T-cell (primary cell): ENCODE data around the gene SLC43A1. TPM values are rescaled to one million over a fixed set of nuclear protein-coding genes. Genes with fewer than 3 reads are reported as not detected.

Experiments
- ATAC-seq, 4 experiments: fragments of 200-7000 bp in 3 of 4; fragments of 150-1000 bp in 1 of 4; cut with Tn5 transposase; replicated peaks in 1 of 4; 1 replicate in 3 of 4; 2 replicates in 1 of 4; pipeline ENCODE4 v1.10.0; 2021; ENCODE audit warnings: moderate library complexity in 3 of 4, mild to moderate bottlenecking in 2 of 4, moderate number of reproducible peaks in 1 of 4
- CTCF ChIA-PET, 2 donors: fragments of 300-600 bp; sonication (Branson Sonifier 250); formaldehyde crosslinking; loops; one replicate each; lab custom pipeline; 2022; ENCODE audit warnings: antibody characterized with exemption in 2 of 2; lab: Charles Lee
- POLR2A ChIA-PET, 2 donors: fragments of 300-600 bp; sonication (Branson Sonifier 250); formaldehyde crosslinking; loops; one replicate each; lab custom pipeline; 2022; ENCODE audit warnings: antibody characterized with exemption in 2 of 2; lab: Charles Lee
- DNase-seq, 35 experiments: peaks; one replicate each; pipeline versions ENCODE4 v3.0.0 to v3.0.0-alpha.2; 2013 to 2023
- H3K27ac ChIP-seq: one replicate; pipeline ENCODE4 v1.5.1; 2013; ENCODE audit warnings: low read length
- H3K27me3 ChIP-seq, 2 experiments: replicated peaks in 1 of 2; 1 replicate in 1 of 2; 2 replicates in 1 of 2; pipeline versions ENCODE4 v1.6.1 to v1.7.0; 2013; ENCODE audit warnings: low read length in 1 of 2, mixed read lengths in 1 of 2; ENCODE audit not compliant: control insufficient read depth in 2 of 2, insufficient read depth in 2 of 2; ENCODE audit errors: extremely low read depth in 1 of 2
- H3K36me3 ChIP-seq, 2 donors: 1 replicate in 1 of 2; 2 replicates in 1 of 2; pipeline versions ENCODE4 v1.6.1 to v1.7.0; 2013; ENCODE audit warnings: low read length in 1 of 2; ENCODE audit not compliant: control insufficient read depth in 2 of 2, insufficient read depth in 1 of 2; ENCODE audit errors: extremely low read depth in 1 of 2
- H3K4me1 ChIP-seq, 2 experiments: 1 replicate in 1 of 2; 2 replicates in 1 of 2; pipeline versions ENCODE4 v1.6.1 to v1.7.0; 2013; ENCODE audit warnings: low read length in 2 of 2, mixed read lengths in 1 of 2; ENCODE audit not compliant: insufficient read depth in 2 of 2, control insufficient read depth in 1 of 2; ENCODE audit errors: extremely low read depth in 1 of 2
- H3K4me3 ChIP-seq, 2 donors: 1 replicate in 1 of 2; 2 replicates in 1 of 2; pipeline versions ENCODE4 v1.5.1 to v1.7.0; 2013; ENCODE audit warnings: mild to moderate bottlenecking in 2 of 2, low read length in 1 of 2, moderate library complexity in 1 of 2; ENCODE audit not compliant: control insufficient read depth in 1 of 2; ENCODE audit errors: extremely low read depth in 1 of 2
- H3K9me3 ChIP-seq: 2 replicates; pipeline ENCODE4 v1.7.0; 2013
- H3K27ac Mint-ChIP-seq, 2 donors: one replicate each; pipeline ENCODE4 v1.8.0; 2020 to 2021; ENCODE audit warnings: mild to moderate bottlenecking in 2 of 2, mixed read lengths in 2 of 2
- H3K27me3 Mint-ChIP-seq, 2 donors: one replicate each; pipeline ENCODE4 v1.8.0; 2021 to 2022; ENCODE audit warnings: mixed read lengths in 2 of 2
- H3K36me3 Mint-ChIP-seq: one replicate; pipeline ENCODE4 v1.8.0; 2021; ENCODE audit warnings: mixed read lengths
- H3K4me1 Mint-ChIP-seq, 3 donors: one replicate each; pipeline ENCODE4 v1.8.0; 2020 to 2022; ENCODE audit warnings: mixed read lengths in 3 of 3, mild to moderate bottlenecking in 1 of 3
- H3K4me3 Mint-ChIP-seq, 3 donors: one replicate each; pipeline ENCODE4 v1.8.0; 2020 to 2022; ENCODE audit warnings: mild to moderate bottlenecking in 3 of 3, mixed read lengths in 3 of 3, moderate library complexity in 3 of 3
- H3K9me3 Mint-ChIP-seq, 3 donors: one replicate each; pipeline ENCODE4 v1.8.0; 2020 to 2022; ENCODE audit warnings: mixed read lengths in 3 of 3
- WGBS: methylation state at CpG from one replicate; pipeline ENCODE4 v1.1.5; 2013; ENCODE audit warnings: missing lambda C conversion rate; ENCODE audit not compliant: insufficient coverage; 5-methylcytosine and 5-hydroxymethylcytosine counted together
- total RNA-seq, 35 experiments: library from RNA in 6 of 35; stranded (reverse) in 6 of 35; fragments of 120-200 nt in 1 of 35; gene quantifications; one replicate each; pipeline versions ENCODE4 v1.2.1 to v1.2.4 and lab custom pipeline; 2013 to 2026

The SLC43A1 gene
- total RNA-seq, 5 donors from 2014 or later (not counting 1 experiment from before 2014, with no cell fraction given): 8.8 to 31.6 (median 25.1) TPM

- WGBS: 76% methylated on average over 24 of the region's 35 CpGs
- no peaks in the 10 kb centered on the region for H3K9me3 Mint-ChIP-seq
- H3K27ac Mint-ChIP-seq: no peak overlapping the region
- peaks cover 0 to 2% (median 0%) of the 10 kb centered on the region in 3 donors for H3K4me1 Mint-ChIP-seq
- ATAC-seq: peak in 3 of 4 experiments; percentile 35 to 66 (median 64)
- H3K36me3 Mint-ChIP-seq: peaks cover 15% of the 10 kb centered on the region
- Histone ChIP-seq H3K9me3 (no peaks in the 10 kb centered on the region), H3K4me3 (no peak overlapping the region), H3K36me3 (peaks cover 3 to 26% of the 10 kb centered on the region in 2 donors), H3K27ac (no peak overlapping the region), H3K4me1 (no peaks in the 10 kb centered on the region), H3K27me3 (no peaks in the 10 kb centered on the region)
- no peaks in the 10 kb centered on the region for H3K27me3 Mint-ChIP-seq
- POLR2A ChIA-PET: no interaction called here
- CTCF ChIA-PET: interaction anchor here in 1 of 2 donors (0.7 kb wide), 1 partner anchor 105 kb away, joined by 3 read pairs; no protein-coding TSS in a partner anchor
- no peak overlapping the region for H3K4me3 Mint-ChIP-seq
- DNase-seq: peak in 7 of 35 experiments; percentile 11 to 52 (median 20)
Observed at GRCh38 chr11:57499413-57499982, 16.0 kb downstream of the SLC43A1 start.

GRCh38 chr11:57498540-57498939 is 17.0 kb downstream of the SLC43A1 start:
- H3K9me3 ChIP-seq: no peaks in the 10 kb centered on the region
- Mint-ChIP-seq H3K27ac (no peak overlapping the region), H3K27me3 (no peaks in the 10 kb centered on the region), H3K36me3 (peaks cover 15% of the 10 kb centered on the region), H3K4me3 (no peak overlapping the region), H3K4me1 (peaks cover 0 to 1% (median 0%) of the 10 kb centered on the region in 3 donors), H3K9me3 (no peaks in the 10 kb centered on the region)
- H3K4me3 ChIP-seq: no peak overlapping the region
- 98% methylated on average over 5 of the region's 6 CpGs for WGBS
- no peak for DNase-seq
- H3K27ac ChIP-seq: no peak overlapping the region
- peaks cover 0 to 1% of the 10 kb centered on the region in 2 experiments for H3K4me1 ChIP-seq
- ChIA-PET POLR2A (no interaction called here), CTCF (interaction anchor here in 1 of 2 donors (0.7 kb wide), 1 partner anchor 104 kb away, joined by 3 read pairs; no protein-coding TSS in a partner anchor)
- no peaks in the 10 kb centered on the region for H3K27me3 ChIP-seq
- peaks cover 3 to 24% of the 10 kb centered on the region in 2 donors for H3K36me3 ChIP-seq
- no peak for ATAC-seq

GRCh38 chr11:57497303-57498247 is 17.9 kb downstream of the SLC43A1 start:
- peaks cover 15% of the 10 kb centered on the region for H3K36me3 Mint-ChIP-seq
- Histone ChIP-seq H3K4me1 (peaks cover 0 to 3% of the 10 kb centered on the region in 2 experiments), H3K27me3 (no peaks in the 10 kb centered on the region), H3K4me3 (no peak overlapping the region), H3K36me3 (peaks cover 3 to 21% of the 10 kb centered on the region in 2 donors), H3K9me3 (no peaks in the 10 kb centered on the region), H3K27ac (no peak overlapping the region)
- no peaks in the 10 kb centered on the region for H3K27me3 Mint-ChIP-seq
- no peak overlapping the region for H3K4me3 Mint-ChIP-seq
- H3K4me1 Mint-ChIP-seq: peaks cover 0 to 3% (median 0%) of the 10 kb centered on the region in 3 donors
- DNase-seq (no peak), ATAC-seq (no peak)
- 97% methylated on average over 9 of the region's 15 CpGs for WGBS
- no peaks in the 10 kb centered on the region for H3K9me3 Mint-ChIP-seq
- ChIA-PET CTCF (interaction anchor here in 1 of 2 donors (0.5 kb wide), 1 partner anchor 70 kb away, joined by 3 read pairs; the partner anchor contains the start of gene UBE2L6), POLR2A (no interaction called here)
- peak overlapping the region in 1 of 2 donors; percentile 22 for H3K27ac Mint-ChIP-seq

GRCh38 chr11:57496109-57496820 is 19.2 kb downstream of the SLC43A1 start:
- H3K27ac ChIP-seq: no peak overlapping the region
- ChIA-PET POLR2A (no interaction called here), CTCF (interaction anchor here in 1 of 2 donors (6.3 kb wide), 1 partner anchor 31 kb away, joined by 126 read pairs; the partner anchor contains the start of gene TIMM10)
- H3K27me3 ChIP-seq: peaks cover 0 to 5% of the 10 kb centered on the region in 2 experiments
- no peaks in the 10 kb centered on the region for H3K9me3 Mint-ChIP-seq
- H3K4me3 ChIP-seq: no peak overlapping the region
- H3K4me1 Mint-ChIP-seq: peaks cover 0 to 3% (median 0%) of the 10 kb centered on the region in 3 donors
- peaks cover 0 to 3% of the 10 kb centered on the region in 2 experiments for H3K4me1 ChIP-seq
- H3K36me3 ChIP-seq: peaks cover 3 to 23% of the 10 kb centered on the region in 2 donors
- DNase-seq (no peak), ATAC-seq (no peak)
- no peak overlapping the region for H3K4me3 Mint-ChIP-seq
- no peak overlapping the region for H3K27ac Mint-ChIP-seq
- H3K36me3 Mint-ChIP-seq: peaks cover 15% of the 10 kb centered on the region
- WGBS: 80% methylated on average over 1 of the region's 9 CpGs
- H3K27me3 Mint-ChIP-seq: no peaks in the 10 kb centered on the region
- H3K9me3 ChIP-seq: no peaks in the 10 kb centered on the region

- WGBS: 74% methylated on average over 11 of the region's 15 CpGs
- H3K27me3 ChIP-seq: peaks cover 0 to 7% of the 10 kb centered on the region in 2 experiments
- ChIA-PET CTCF (interaction anchor here (0.5 to 6.3 kb wide), 62 partner anchors 8 to 1061 kb away, joined by 3 to 126 read pairs (median 4); partner anchors contain the start of genes SLC43A1 (in 2 of the 2), TIMM10 (in 2 of the 2), MED19 (in 1 of the 2) and P2RX3 (in 1 of the 2)), POLR2A (interaction anchor here in 1 of 2 donors (0.6 to 1.6 kb wide), 3 partner anchors 14 to 33 kb away, joined by 3 to 11 read pairs (median 5); no protein-coding TSS in a partner anchor)
- Mint-ChIP-seq H3K27me3 (no peaks in the 10 kb centered on the region), H3K4me3 (no peak overlapping the region), H3K27ac (peak overlapping the region; percentile 19 to 39), H3K4me1 (peaks cover 0 to 3% (median 0%) of the 10 kb centered on the region in 3 donors), H3K9me3 (no peaks in the 10 kb centered on the region), H3K36me3 (peaks cover 28% of the 10 kb centered on the region)
- ATAC-seq (peak; percentile 89 to 92 (median 91)), DNase-seq (peak; percentile 34 to 80 (median 64))
- H3K9me3 ChIP-seq: no peaks in the 10 kb centered on the region
- peaks cover 6 to 15% of the 10 kb centered on the region in 2 donors for H3K36me3 ChIP-seq
- no peak overlapping the region for H3K27ac ChIP-seq
- no peak overlapping the region for H3K4me3 ChIP-seq
- peaks cover 0 to 3% of the 10 kb centered on the region in 2 experiments for H3K4me1 ChIP-seq
Observed at GRCh38 chr11:57493507-57494503, 21.7 kb downstream of the SLC43A1 start.
